ENCODE measurements around the gene ARHGAP10.
"Not testable (repeated sequence)": the region's sequence is repeated elsewhere in the genome, so short reads cannot be mapped to it uniquely, and the experiment has no call there.

The ARHGAP10 gene

DNA sequence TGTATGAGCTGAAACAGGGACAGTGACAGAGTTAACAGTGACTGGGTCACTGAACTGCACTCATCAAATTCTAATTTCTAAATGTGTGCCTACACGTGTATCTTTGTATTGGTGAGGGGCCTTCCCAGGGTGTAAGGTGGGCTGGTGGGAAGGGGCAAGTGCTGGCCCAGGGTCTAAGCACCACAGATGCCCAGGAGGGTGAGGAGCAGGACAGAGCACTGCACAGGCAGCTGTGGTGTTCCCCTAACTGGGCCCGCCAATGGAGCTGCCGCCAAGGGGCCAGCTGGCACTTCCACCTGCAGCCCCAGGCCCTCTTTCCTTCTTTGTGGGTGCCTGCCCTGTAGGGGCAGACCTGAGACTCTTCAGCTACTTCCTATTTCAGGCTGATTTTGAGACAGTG lies 349.9 kb downstream of the ARHGAP10 start:
- no peak for TF ChIP-seq ZNF274 (IDR thresholded peaks at IDR 0.05; ENCODE audit: low read depth, low read length)
- no peak overlapping the region for H3K4me3 ChIP-seq (ENCODE audit: low read length)

DNA sequence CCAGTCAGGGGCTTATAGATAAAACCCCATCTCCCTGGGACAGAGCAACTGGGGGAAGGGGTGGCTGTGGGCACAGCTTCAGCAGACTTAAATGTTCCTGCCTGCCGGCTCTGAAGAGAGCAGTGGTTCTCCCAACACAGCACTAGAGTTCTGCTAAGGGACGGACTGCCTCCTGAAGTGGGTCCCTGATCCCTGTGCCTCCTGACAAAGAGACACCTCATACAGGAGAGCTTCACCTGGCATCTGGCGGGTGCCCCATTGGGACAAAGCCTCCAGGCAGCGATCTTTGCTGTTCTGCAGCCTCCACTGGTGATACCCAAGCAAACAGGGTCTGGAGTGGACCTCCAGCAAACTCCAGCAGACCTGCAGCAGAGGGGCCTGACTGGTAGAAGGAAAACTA lies 351.2 kb downstream of the ARHGAP10 start:
- H3K4me3 ChIP-seq (ENCODE audit: low read length): not testable (repeated sequence)

DNA sequence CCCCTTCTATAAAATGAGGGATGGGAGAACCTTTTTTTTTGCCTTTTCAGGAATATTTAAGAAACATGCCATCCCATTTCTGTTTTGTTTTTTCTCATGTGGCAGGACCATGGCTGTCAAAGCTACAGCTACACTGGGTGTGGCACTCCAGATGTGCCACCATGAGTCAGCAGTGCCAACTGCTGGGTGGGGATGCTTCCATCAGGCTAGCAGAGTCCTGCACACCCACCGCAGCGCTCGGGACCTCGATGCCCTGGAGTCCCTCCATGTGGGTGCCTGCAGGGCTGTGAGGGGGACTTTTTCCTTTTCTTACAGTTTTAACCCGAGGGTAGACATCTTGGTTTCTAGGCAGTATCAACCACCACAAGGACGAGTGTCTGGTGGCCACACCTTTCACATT lies 357.7 kb downstream of the ARHGAP10 start:
- no peak for TF ChIP-seq ZNF274 (IDR thresholded peaks at IDR 0.05; ENCODE audit: low read depth, low read length)

DNA sequence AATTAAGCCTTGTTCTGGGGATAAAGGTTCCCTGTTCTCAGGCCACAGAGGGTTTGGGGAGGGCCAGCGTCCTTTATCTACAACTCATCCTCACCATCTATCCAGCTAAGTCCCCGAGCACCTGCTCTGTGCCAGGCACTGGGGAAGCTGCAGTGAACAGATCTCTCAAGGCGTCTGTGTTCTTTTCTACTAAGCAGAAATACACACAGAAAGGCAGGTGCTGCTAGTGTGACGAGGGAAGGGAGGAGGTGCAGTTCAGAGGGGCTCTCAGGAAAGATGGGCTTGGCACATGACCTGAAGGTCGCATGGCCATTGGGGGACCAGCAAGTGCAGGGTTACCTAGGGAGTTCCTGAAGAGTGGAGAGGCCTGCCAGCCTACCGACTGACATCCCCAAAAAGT lies 358.1 kb downstream of the ARHGAP10 start:
- no peak for TF ChIP-seq ZNF274 (IDR thresholded peaks at IDR 0.05; ENCODE audit: low read depth, low read length)
- H3K4me3 ChIP-seq (ENCODE audit: low read length): no peak overlapping the region

More for the DNA sequence above, 357.7 kb downstream of the ARHGAP10 start:
- no peak overlapping the region for H3K4me3 ChIP-seq (ENCODE audit: low read length)

DNA sequence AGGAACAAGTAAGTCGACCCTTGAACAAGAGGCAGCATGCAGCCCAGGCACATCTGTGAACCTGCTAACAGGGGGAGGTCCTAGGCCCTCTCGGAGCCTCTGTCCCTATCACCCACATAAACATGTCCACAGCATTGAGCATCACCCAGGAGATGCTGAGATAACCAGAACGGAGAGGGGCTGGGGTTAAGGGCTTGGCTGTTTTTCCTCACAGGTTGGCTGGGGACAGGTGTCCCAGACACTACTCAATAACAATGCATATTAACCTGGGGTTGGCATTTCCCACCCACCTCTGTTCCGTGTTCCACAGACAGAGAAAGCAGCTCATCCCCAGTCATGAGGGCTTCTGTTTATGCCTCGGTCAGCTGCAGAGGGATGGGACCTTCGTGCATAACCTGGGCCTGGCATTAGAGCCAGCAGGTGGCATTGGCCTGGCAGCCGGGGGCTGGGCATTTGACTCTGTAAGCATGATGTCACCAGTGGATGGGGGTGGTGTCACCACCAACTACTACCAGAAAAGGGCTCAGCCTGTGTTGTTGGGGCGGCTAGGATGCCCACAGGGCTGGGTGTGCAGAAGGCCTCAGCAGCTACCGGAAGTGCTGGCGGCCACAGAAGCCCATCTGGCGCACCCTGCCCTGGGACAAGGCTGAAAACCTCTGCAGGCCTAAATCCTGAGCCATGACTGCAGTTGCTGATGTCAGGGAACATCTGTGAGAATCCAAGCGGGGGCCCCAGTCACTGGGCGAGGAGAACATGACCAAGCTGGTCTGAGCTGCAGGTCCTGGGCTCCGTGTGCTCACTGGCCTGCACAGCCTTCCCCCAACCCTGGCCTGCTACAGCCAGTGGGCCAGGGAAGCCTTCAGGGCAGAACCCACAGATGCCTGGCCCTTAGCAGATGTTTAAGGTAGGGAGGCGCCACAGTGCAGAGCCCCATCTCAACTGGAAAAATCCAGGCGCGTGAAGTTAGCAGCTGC lies 358.9 kb downstream of the ARHGAP10 start:
- TF ChIP-seq ZNF274 (IDR thresholded peaks at IDR 0.05; ENCODE audit: low read depth, low read length): no peak
- H3K4me3 ChIP-seq (ENCODE audit: low read length): no peak overlapping the region

DNA sequence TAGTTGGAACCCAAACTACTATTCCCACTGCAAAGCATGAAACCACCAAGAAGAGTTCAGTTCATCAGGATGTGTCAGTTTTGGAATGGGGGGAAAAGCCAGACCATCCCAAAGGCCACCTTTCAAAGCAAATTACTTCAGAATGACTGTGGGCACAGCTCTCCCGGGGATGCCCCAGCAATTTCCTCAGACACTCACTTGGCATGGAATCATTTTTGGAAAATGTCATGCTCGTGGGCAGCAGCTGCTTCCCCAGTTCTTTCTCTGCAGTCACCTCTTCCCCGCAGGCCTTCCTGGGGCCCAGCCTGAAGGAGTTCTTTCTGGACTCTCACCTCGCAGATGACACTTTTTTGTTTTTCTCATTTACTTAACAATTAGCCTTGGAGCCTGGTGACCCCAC lies 360.0 kb downstream of the ARHGAP10 start:
- TF ChIP-seq ZNF274 (IDR thresholded peaks at IDR 0.05; ENCODE audit: low read depth, low read length): no peak

DNA sequence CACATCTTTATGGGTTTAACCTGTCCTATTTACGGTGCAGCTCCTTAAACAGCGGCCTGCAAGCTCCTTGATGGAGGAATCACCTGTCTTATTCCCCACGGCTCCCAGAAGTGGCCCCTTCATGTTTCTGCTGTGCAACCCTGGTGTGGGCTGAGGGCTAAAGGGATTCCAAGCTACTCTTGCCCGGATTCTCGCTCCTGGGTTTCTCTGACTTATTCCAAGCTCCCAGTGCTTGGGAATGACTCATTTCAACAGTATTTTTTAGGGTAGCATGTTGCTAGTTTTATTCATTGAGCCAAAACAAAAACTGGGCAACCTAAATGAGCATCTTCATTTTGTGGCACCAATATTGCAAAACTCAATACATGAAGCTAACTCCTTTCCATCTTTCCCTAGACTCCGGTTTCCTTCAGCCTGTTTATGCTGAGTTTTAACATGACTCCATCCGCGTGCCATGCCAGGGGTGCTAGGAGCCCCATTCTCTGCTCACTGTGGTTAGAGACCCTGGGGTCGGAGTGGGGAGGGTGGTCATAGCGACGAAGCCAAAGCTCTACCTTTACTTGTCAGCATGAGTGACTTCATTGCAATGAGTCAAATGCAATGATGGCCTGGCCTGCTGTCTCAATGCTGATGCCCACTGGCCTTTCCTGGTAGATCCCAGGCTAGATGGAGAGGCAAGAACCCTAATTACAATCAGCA lies 360.6 kb downstream of the ARHGAP10 start:
- H3K4me3 ChIP-seq (ENCODE audit: low read length): no peak overlapping the region
- TF ChIP-seq ZNF274 (IDR thresholded peaks at IDR 0.05; ENCODE audit: low read depth, low read length): no peak

More for the DNA sequence above, 360.0 kb downstream of the ARHGAP10 start:
- no peak overlapping the region for H3K4me3 ChIP-seq (ENCODE audit: low read length)

DNA sequence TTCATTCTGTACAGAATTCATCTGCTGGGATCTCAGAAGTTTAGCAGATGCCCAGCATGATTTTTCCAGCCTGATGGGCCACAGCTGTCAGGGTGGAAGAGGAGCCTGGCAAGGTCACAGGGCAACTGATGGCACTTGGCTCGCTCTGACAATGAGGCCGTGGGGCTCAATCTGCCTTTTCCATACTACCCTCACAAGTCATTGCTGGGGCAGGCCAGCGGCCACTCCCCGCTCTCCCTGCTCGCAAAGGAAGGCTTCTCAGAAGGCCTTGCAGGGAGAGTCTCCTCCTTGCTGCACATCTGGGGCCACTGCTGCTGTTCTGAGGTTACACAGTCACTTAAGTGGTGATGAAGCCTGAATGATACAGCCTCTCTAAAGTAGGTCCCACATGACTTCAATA lies 361.2 kb downstream of the ARHGAP10 start:
- TF ChIP-seq ZNF274 (IDR thresholded peaks at IDR 0.05; ENCODE audit: low read depth, low read length): no peak
- H3K4me3 ChIP-seq (ENCODE audit: low read length): no peak overlapping the region

DNA sequence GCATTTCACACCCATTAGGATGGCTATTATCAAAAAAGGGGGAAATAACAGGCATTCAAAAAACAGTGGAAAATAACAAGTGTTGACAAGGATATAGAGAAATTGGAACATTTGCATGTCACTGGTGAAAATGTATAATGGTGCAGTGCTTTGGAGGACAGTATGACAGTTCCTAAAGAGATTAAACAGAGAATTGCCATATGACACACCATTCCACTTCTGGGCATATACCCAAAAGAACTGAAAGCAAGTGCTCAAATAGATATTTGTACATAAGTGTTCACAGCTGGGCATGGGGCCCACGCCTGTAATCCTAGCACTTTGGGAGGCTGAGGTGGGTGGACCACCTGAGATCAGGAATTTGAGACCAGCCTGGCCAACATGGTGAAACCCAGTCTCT lies 362.3 kb downstream of the ARHGAP10 start:
- no peak for TF ChIP-seq ZNF274 (IDR thresholded peaks at IDR 0.05; ENCODE audit: low read depth, low read length)
- H3K4me3 ChIP-seq (ENCODE audit: low read length): no peak overlapping the region

DNA sequence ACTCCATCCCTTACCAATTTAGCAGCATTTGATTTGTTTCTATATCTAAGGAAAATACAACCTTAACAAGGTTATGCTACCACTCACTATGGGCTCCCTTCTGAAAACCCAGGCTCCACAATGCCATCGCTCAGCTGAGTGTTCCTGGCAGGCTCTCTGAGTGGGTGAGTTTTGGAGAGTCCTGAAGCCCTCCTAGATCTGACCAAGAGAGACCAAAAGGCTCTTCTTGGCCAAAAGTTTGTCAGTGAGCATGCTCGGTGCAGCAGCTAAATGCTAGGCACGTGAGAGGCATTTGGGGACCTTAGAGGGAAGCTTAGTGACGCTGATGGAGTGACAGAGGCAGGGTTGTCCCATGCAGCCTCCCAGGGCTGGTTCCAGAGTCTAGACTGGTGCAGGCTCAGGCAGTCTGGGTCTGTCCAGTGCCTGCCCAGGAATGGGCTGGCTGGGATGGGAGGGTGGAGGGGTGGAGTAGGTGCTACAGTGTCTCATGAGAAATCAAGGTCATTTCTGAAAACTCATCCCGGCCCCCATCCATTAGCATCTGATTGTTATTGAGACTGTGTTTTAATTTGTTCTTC lies 363.5 kb downstream of the ARHGAP10 start:
- no peak for TF ChIP-seq ZNF274 (IDR thresholded peaks at IDR 0.05; ENCODE audit: low read depth, low read length)
- no peak overlapping the region for H3K4me3 ChIP-seq (ENCODE audit: low read length)

DNA sequence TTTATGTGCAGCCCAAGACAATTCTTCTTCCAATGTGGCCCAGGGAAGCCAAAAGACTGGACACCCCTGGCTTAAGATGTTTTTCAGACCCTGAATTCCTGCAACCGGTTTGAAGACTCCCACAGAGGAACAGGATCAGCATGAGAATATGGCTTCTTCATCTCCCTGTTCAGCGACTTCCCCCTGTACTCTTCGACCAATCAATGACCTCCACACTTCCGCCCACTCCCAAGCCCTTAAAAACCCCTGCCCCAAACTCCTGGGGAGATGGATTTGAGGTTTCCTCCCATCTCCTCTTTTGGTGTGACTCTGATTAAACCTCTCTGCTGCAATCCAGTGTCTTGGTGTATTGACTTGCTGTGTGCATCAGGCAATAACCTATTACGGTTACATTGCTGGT lies 365.9 kb downstream of the ARHGAP10 start:
- H3K4me3 ChIP-seq (ENCODE audit: low read length): no peak overlapping the region
- TF ChIP-seq ZNF274 (IDR thresholded peaks at IDR 0.05; ENCODE audit: low read depth, low read length): no peak

DNA sequence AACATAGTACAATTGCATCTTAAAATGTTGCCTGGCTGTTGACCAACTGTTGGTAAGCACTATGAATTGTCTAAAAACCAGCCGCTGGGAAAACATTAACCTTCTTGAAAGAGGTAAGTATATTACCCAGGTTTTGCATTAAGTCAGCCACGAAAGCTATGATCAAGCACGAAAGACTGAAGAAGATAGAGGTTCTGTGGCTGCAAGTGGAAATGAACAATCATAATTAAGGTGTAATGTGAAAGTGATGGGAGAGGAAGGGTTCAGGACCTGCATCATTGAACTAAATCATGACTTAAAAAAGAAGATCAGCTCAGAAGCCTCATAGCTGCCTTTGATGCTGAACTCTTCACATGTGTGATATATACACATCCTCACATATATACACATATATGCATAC lies 369.3 kb downstream of the ARHGAP10 start:
- TF ChIP-seq ZNF274 (IDR thresholded peaks at IDR 0.05; ENCODE audit: low read depth, low read length): no peak
- no peak overlapping the region for H3K4me3 ChIP-seq (ENCODE audit: low read length)

DNA sequence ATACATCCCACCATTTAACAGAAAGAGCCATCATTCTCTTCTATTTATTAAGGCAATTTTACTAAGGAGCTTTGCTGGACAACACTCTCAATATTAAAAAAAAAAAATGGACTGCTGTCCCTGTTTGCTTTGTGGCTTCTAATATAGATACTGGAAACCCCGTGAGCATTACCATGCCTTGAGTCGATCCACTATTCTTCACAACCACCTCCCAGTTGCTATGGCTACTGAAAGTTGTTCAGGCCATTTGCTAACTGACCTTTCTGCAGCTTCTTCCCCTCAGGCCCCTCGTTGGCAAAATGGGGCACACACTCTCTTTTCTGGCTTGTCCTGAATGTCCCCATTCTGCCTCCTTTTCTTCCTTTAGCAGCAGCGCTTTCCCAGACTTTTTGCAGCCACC lies 369.9 kb downstream of the ARHGAP10 start:
- no peak for TF ChIP-seq ZNF274 (IDR thresholded peaks at IDR 0.05; ENCODE audit: low read depth, low read length)
- no peak overlapping the region for H3K4me3 ChIP-seq (ENCODE audit: low read length)

DNA sequence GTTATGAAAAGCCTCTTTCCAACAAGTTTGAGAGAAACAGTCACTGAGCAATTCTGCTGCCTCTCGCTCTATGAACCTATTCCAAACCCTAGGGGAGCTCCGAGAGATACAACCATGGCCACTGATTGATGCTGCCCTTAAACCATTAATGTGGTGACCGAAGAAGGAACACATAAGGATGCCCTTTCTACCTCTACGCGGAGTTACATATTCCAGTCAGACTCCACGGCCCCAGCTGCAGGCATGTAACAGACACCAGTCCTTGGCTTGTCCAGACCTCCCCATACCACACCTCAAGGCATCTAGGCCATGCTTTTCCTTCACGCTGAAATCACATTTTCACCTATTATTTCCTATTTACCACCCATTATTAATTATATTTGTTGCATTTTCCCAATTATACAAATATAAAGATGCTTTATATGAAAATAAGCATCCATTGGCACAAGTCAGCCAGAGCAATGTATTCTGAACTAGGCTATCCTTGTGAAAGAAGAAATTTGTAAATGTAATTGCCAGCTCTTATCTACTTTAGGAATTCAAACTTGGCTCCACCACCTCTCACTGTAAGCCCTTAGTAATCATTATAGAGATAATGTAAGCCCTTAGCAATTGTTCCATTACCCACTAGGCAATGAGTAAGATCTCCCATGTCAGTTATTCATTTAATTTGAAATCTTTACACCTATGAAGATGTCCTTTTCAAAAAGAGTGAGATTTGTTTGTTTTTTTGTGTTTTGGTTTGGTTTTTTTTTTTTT lies 371.9 kb downstream of the ARHGAP10 start:
- no peak for TF ChIP-seq ZNF274 (IDR thresholded peaks at IDR 0.05; ENCODE audit: low read depth, low read length)
- no peak overlapping the region for H3K4me3 ChIP-seq (ENCODE audit: low read length)

Measured in GM08714 (cell line).